ENCODE data around the gene POLR1C. TPM values are rescaled to one million over a fixed set of nuclear protein-coding genes. Genes with fewer than 3 reads are reported as not detected.
A peak's percentile ranks its signal among the peaks of the same experiment; 100 is the strongest.

The POLR1C gene
- total and polyA plus RNA-seq, 4 donors: 10.8 to 24.3 (median 19.0) TPM

- H3K27ac ChIP-seq (ENCODE audit: low read depth in 1 of 2, low read length in 2 of 2): no peak overlapping the region
- TF ChIP-seq RAD21 (IDR thresholded peaks at IDR 0.05) (peak; percentile 94 to 97), FOXA2 (IDR thresholded peaks at IDR 0.05) (no peak), ATF3 (IDR thresholded peaks at IDR 0.05) (no peak), RXRA (IDR thresholded peaks at IDR 0.05) (peak in 1 of 2 donors; percentile 47), CTCF (IDR thresholded peaks at IDR 0.05; ENCODE audit: low read depth, low read length, missing input control) (peak; percentile 97)
- peaks cover 0 to 3% (median 0%) of the 10 kb centered on the region in 4 donors for H3K27me3 ChIP-seq (ENCODE audit: control insufficient read depth in 4 of 4, insufficient read depth in 4 of 4, low read length in 3 of 4)
- peak; percentile 87 for DNase-seq (ENCODE audit: low spot score)
- no peak overlapping the region for H3K9ac ChIP-seq (ENCODE audit: low read depth in 1 of 2, low read length in 2 of 2)
- peaks cover 5 to 39% (median 29%) of the 10 kb centered on the region in 4 donors for H3K36me3 ChIP-seq (ENCODE audit: control insufficient read depth in 4 of 4, insufficient read depth in 3 of 4, low read depth in 1 of 4, low read length in 3 of 4)
- no peaks in the 10 kb centered on the region for H3K9me3 ChIP-seq (ENCODE audit: control insufficient read depth in 4 of 4, low read length in 3 of 4)
- peaks cover 5 to 11% (median 7%) of the 10 kb centered on the region in 4 donors for H3K4me1 ChIP-seq (ENCODE audit: control insufficient read depth in 4 of 4, insufficient read depth in 4 of 4, low read length in 3 of 4)
- WGBS: 27% methylated on average over 14 of the region's 14 CpGs
- no peak overlapping the region for H3K4me3 ChIP-seq (ENCODE audit: low read depth in 1 of 3, low read length in 3 of 3)
These were observed 10.0 kb upstream of the POLR1C start for GRCh38 chr6:43506667-43507471.

GRCh38 chr6:43508481-43509141, 8.3 kb upstream of the POLR1C start:
- WGBS: 72% methylated on average over 8 of the region's 8 CpGs
- Histone ChIP-seq H3K9ac (ENCODE audit: low read depth in 1 of 2, low read length in 2 of 2) (no peak overlapping the region), H3K4me3 (ENCODE audit: low read depth in 1 of 3, low read length in 3 of 3) (no peak overlapping the region), H3K27ac (ENCODE audit: low read depth in 1 of 2, low read length in 2 of 2) (no peak overlapping the region), H3K27me3 (ENCODE audit: control insufficient read depth in 4 of 4, insufficient read depth in 4 of 4, low read length in 3 of 4) (peaks cover 0 to 3% (median 0%) of the 10 kb centered on the region in 4 donors), H3K36me3 (ENCODE audit: control insufficient read depth in 4 of 4, insufficient read depth in 3 of 4, low read depth in 1 of 4, low read length in 3 of 4) (peaks cover 2 to 40% (median 19%) of the 10 kb centered on the region in 4 donors), H3K4me1 (ENCODE audit: control insufficient read depth in 4 of 4, insufficient read depth in 4 of 4, low read length in 3 of 4) (peaks cover 5 to 11% (median 7%) of the 10 kb centered on the region in 4 donors), H3K9me3 (ENCODE audit: control insufficient read depth in 4 of 4, low read length in 3 of 4) (no peaks in the 10 kb centered on the region)
- no peak for DNase-seq (ENCODE audit: low spot score)
- TF ChIP-seq EGR1 (IDR thresholded peaks at IDR 0.05; ENCODE audit: low read depth in 2 of 2) (no peak), FOXA1 (IDR thresholded peaks at IDR 0.05) (no peak), NR2F2 (IDR thresholded peaks at IDR 0.05) (no peak), FOXA2 (IDR thresholded peaks at IDR 0.05) (no peak), ZBTB33 (IDR thresholded peaks at IDR 0.05) (no peak), HNF4A (conservative IDR thresholded peaks at IDR 0.05) (no peak), RXRA (IDR thresholded peaks at IDR 0.05) (no peak), RAD21 (IDR thresholded peaks at IDR 0.05) (no peak), TAF1 (conservative IDR thresholded peaks at IDR 0.05) (no peak), CTCF (IDR thresholded peaks at IDR 0.05; ENCODE audit: low read depth, low read length, missing input control) (no peak), HNF4G (IDR thresholded peaks at IDR 0.05) (no peak), GABPA (IDR thresholded peaks at IDR 0.05 in 1 of 2, conservative IDR thresholded peaks at IDR 0.05 in 1 of 2) (no peak), ATF3 (IDR thresholded peaks at IDR 0.05) (no peak), SP1 (IDR thresholded peaks at IDR 0.05) (no peak), REST (IDR thresholded peaks at IDR 0.05) (no peak), YY1 (IDR thresholded peaks at IDR 0.05) (no peak), MAX (IDR thresholded peaks at IDR 0.05) (no peak)

Measured in liver (tissue), 9 donors.